Tibial nerve (tissue), 4 donors: ENCODE data around the gene EFCAB11. TPM values are rescaled to one million over a fixed set of nuclear protein-coding genes. Genes with fewer than 3 reads are reported as not detected.

ENCODE experiments used
- DNase-seq, 2 donors: peaks; one replicate each; pipeline ENCODE4 v3.0.0-alpha.2; 2019; ENCODE audit warnings: low spot score in 2 of 2
- H3K27ac ChIP-seq, 4 donors: fragments of 200-600 bp; sonication (generic) in 3 of 4; one replicate each; pipeline ENCODE4 v1.5.1; 2017 to 2019; ENCODE audit warnings: mild to moderate bottlenecking in 1 of 4
- H3K27me3 ChIP-seq, 2 donors: fragments of 200-600 bp; sonication (generic) in 1 of 2; one replicate each; pipeline versions ENCODE4 v1.5.1 to v1.6.0; 2017 to 2019
- H3K36me3 ChIP-seq, 3 donors: fragments of 200-600 bp; sonication (generic); one replicate each; pipeline ENCODE4 v1.5.1; 2018 to 2019
- H3K4me1 ChIP-seq, 4 donors: fragments of 200-600 bp; sonication (generic) in 3 of 4; one replicate each; pipeline ENCODE4 v1.5.1; 2017 to 2019
- H3K4me3 ChIP-seq, 4 donors: fragments of 200-600 bp; sonication (generic) in 3 of 4; one replicate each; pipeline ENCODE4 v1.5.1; 2017 to 2019; ENCODE audit warnings: mild to moderate bottlenecking in 1 of 4, moderate library complexity in 1 of 4
- H3K9me3 ChIP-seq, 4 donors: fragments of 200-600 bp; sonication (generic) in 3 of 4; one replicate each; pipeline ENCODE4 v1.5.1; 2017 to 2019
- EP300 ChIP-seq, 2 donors: sonication (generic); formaldehyde crosslinking; IDR thresholded peaks; one replicate each; pipeline ENCODE4 v1.6.1; 2017; ENCODE audit warnings: antibody characterized with exemption in 2 of 2, mild to moderate bottlenecking in 1 of 2
- POLR2A ChIP-seq, 2 donors: fragments of 450-650 bp; IDR thresholded peaks; one replicate each; pipeline ENCODE4 v1.6.1; 2017; ENCODE audit warnings: antibody characterized with exemption in 2 of 2, mild to moderate bottlenecking in 2 of 2, moderate library complexity in 2 of 2
- WGBS, 2 donors: methylation state at CpG; one replicate each; pipeline ENCODE4 v1.1.5; 2018; 5-methylcytosine and 5-hydroxymethylcytosine counted together
- total RNA-seq, 4 donors: library from RNA; depleted of rRNA; stranded (reverse); fragments of >200 nt; gene quantifications; one replicate each; pipeline ENCODE4 v1.1.0, GENCODE V29; 2016
- TF ChIP-seq, protein P1 (sequence below), 5 experiments: fragments of 200-600 bp in 3 of 5; fragments of 450-650 bp in 2 of 5; sonication (generic) in 3 of 5; IDR thresholded peaks; one replicate each; pipeline ENCODE4 v1.5.1; 2016 to 2019; ENCODE audit warnings: antibody characterized with exemption in 5 of 5, mild to moderate bottlenecking in 3 of 5, moderate library complexity in 2 of 5

EFCAB11 gene
- total RNA-seq, 4 donors from 2014 or later = 2.2 to 7.8 (median 4.4) TPM

DNA sequence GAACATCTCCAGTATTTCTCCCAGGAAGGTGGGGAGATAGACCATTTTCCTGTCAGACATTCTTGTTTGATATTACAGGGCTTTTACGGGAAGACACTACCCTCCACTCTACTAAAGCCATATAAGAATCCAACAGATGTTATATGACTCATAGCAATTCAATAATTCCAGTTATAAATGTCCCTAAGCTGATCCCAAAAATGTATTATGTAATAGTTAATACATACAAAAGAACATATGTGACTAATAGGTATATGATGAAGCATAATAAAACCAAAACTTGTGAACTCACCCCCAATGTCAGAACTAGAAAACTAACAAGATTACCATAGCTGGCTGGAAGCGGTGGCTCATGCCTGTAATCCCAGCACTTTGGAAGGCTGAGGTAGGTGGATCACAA lies 84.2 kb downstream of the EFCAB11 start:
- DNase-seq = no peak
- Histone ChIP-seq H3K27me3 (no peaks in the 10 kb centered on the region), H3K4me3 (no peak overlapping the region), H3K9me3 (peaks cover 0 to 8% (median 0%) of the 10 kb centered on the region in 4 donors), H3K27ac (no peak overlapping the region), H3K4me1 (no peaks in the 10 kb centered on the region), H3K36me3 (peaks cover 0 to 4% (median 0%) of the 10 kb centered on the region in 3 donors)
- TF ChIP-seq EP300 (IDR thresholded peaks at IDR 0.05) = no peak
- 93% methylated on average over 2 of the region's 2 CpGs for WGBS, 2 donors

DNA sequence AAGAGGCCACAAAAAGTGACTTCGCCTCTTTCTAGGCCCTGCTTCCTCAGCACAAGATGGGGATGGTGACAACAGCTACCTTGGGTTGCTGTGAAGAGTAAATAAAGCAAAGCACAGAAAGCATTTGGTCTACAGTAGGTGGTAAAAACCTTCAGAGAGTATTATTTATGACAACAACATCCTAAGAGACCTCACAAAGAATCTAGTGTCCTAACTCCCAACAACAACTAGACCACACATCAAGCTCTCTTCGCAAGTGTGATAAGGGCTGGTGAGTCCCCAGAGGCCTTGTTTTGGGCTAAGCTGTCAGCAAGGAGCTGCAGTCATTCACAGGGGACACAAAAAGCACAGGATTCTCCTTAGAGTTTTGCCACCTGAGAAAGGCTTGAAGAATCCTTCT lies 84.9 kb downstream of the EFCAB11 start:
- Histone ChIP-seq H3K4me3 (no peak overlapping the region), H3K27ac (no peak overlapping the region), H3K27me3 (no peaks in the 10 kb centered on the region), H3K4me1 (no peaks in the 10 kb centered on the region), H3K9me3 (peaks cover 0 to 8% (median 0%) of the 10 kb centered on the region in 4 donors), H3K36me3 (peaks cover 0 to 4% (median 0%) of the 10 kb centered on the region in 3 donors)
- no peak for TF ChIP-seq EP300 (IDR thresholded peaks at IDR 0.05)
- TF ChIP-seq POLR2A (IDR thresholded peaks at IDR 0.05) = no peak
- TF ChIP-seq, protein P1, sequence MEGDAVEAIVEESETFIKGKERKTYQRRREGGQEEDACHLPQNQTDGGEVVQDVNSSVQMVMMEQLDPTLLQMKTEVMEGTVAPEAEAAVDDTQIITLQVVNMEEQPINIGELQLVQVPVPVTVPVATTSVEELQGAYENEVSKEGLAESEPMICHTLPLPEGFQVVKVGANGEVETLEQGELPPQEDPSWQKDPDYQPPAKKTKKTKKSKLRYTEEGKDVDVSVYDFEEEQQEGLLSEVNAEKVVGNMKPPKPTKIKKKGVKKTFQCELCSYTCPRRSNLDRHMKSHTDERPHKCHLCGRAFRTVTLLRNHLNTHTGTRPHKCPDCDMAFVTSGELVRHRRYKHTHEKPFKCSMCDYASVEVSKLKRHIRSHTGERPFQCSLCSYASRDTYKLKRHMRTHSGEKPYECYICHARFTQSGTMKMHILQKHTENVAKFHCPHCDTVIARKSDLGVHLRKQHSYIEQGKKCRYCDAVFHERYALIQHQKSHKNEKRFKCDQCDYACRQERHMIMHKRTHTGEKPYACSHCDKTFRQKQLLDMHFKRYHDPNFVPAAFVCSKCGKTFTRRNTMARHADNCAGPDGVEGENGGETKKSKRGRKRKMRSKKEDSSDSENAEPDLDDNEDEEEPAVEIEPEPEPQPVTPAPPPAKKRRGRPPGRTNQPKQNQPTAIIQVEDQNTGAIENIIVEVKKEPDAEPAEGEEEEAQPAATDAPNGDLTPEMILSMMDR (IDR thresholded peaks at IDR 0.05) = no peak
- 73 to 76% methylated on average over 2 of the region's 2 CpGs for WGBS, 2 donors
- no peak for DNase-seq

DNA sequence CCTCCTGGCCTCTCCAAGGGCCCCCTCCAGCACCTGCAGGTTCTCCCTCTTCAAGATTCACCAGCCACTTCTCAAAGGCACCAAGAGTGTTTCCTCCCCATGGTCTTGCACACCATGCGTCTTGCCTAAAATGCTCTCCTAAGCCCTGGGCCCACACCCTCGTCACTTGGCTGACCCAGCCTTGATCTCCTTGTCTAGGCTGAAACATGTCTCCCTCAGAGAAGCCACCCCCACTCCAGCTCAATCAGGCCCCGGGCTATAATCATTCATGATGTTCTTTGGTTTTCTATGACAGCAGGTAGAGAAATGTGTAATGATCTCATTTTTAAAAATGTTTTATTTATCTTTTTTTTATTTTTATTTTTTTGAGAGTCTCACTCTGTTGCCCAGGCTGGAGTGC lies 88.1 kb downstream of the EFCAB11 start:
- Histone ChIP-seq H3K4me3 (no peak overlapping the region), H3K9me3 (peaks cover 0 to 3% (median 0%) of the 10 kb centered on the region in 4 donors), H3K4me1 (no peaks in the 10 kb centered on the region), H3K27me3 (no peaks in the 10 kb centered on the region), H3K27ac (no peak overlapping the region), H3K36me3 (peaks cover 0 to 5% (median 0%) of the 10 kb centered on the region in 3 donors)
- TF ChIP-seq POLR2A (IDR thresholded peaks at IDR 0.05) (no peak), EP300 (IDR thresholded peaks at IDR 0.05) (no peak)
- TF ChIP-seq, protein P1 (IDR thresholded peaks at IDR 0.05) = no peak
- 93 to 96% methylated on average over 3 of the region's 3 CpGs for WGBS, 2 donors
- no peak for DNase-seq

DNA sequence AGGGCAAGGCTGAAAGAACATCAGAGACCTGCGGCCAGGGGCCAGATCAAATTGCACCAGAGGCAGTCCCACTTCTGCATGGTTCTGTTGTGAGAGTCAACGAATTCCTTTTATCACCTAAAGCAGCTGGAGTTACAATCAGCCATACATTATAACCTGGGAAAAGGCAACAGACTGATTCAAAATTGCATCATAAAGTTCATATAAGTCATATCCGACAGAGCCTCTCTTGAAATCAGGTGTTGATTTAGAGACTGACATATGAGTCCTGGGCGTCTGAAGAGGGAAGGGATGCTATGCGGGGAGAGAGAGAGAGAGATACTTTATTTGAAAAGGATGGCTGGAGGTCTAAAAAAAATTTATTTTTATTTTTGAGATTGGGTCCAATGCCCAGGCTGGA lies 89.4 kb downstream of the EFCAB11 start:
- no peak for DNase-seq
- TF ChIP-seq POLR2A (IDR thresholded peaks at IDR 0.05) = no peak
- peaks cover 0 to 7% (median 0%) of the 10 kb centered on the region in 4 donors for H3K9me3 ChIP-seq
- H3K36me3 ChIP-seq = peaks cover 0 to 8% (median 0%) of the 10 kb centered on the region in 3 donors
- 90 to 93% methylated on average over 5 of the region's 5 CpGs for WGBS, 2 donors
- no peak overlapping the region for H3K4me3 ChIP-seq
- no peaks in the 10 kb centered on the region for H3K27me3 ChIP-seq
- H3K27ac ChIP-seq = no peak overlapping the region
- H3K4me1 ChIP-seq = no peaks in the 10 kb centered on the region

DNA sequence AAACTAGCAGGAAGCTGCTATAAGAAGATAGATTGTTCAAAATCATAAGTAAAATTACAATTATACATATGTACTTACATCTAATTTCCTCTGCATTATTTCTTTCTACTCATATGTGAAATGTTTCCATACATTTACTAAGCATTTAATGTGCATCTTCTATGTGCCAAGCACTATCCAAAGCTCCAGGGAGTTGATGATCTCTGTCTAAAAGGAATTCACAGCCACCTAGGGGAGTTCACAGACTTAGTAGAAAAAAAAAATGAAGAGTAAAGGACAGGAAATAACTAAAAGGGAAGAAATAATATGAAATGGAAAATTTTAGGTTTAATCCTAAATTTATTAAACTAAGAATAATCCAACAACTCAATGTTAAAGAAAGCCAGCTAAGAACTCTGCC lies 91.7 kb downstream of the EFCAB11 start:
- TF ChIP-seq, protein P1 (IDR thresholded peaks at IDR 0.05) = no peak
- no peak for TF ChIP-seq POLR2A (IDR thresholded peaks at IDR 0.05)
- TF ChIP-seq EP300 (IDR thresholded peaks at IDR 0.05) = no peak
- peaks cover 0 to 8% (median 0%) of the 10 kb centered on the region in 3 donors for H3K36me3 ChIP-seq
- H3K27me3 ChIP-seq = no peaks in the 10 kb centered on the region
- H3K4me1 ChIP-seq = no peaks in the 10 kb centered on the region
- H3K4me3 ChIP-seq = no peak overlapping the region
- DNase-seq = no peak
- H3K27ac ChIP-seq = no peak overlapping the region
- peaks cover 0 to 7% (median 0%) of the 10 kb centered on the region in 4 donors for H3K9me3 ChIP-seq

DNA sequence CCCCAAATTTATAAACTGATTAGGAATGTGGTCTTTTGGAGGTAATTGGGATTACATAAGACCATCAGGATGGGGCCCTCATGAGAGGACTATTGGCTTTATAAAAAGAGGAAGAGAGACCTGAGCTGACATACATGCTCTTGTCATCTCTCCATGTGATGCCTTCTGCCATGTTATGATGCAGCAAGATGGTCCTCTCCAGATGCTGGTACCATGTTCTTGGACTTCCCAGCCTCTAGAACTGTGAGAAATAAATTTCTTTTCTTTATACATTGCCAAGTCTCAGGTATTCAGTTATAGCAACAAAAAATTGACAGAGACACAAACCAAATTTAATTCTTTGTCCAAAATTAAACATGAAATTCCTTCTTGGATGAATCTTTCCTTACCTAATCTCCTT lies 92.9 kb downstream of the EFCAB11 start:
- no peak for TF ChIP-seq EP300 (IDR thresholded peaks at IDR 0.05)
- TF ChIP-seq POLR2A (IDR thresholded peaks at IDR 0.05) = no peak
- TF ChIP-seq, protein P1 (IDR thresholded peaks at IDR 0.05) = no peak
- Histone ChIP-seq H3K27me3 (no peaks in the 10 kb centered on the region), H3K9me3 (peaks cover 0 to 7% (median 0%) of the 10 kb centered on the region in 4 donors), H3K4me1 (no peaks in the 10 kb centered on the region), H3K4me3 (no peak overlapping the region), H3K36me3 (peaks cover 0 to 8% (median 0%) of the 10 kb centered on the region in 3 donors), H3K27ac (no peak overlapping the region)
- no peak for DNase-seq
